Left ventricle myocardium inferior (tissue), 1 donor: ENCODE results near the gene FBXO7. TPM values are rescaled to one million over a fixed set of nuclear protein-coding genes. Genes with fewer than 3 reads are reported as not detected.

ENCODE experiments used
- DNase-seq: peaks from one replicate; pipeline ENCODE4 v3.0.0-alpha.2; 2020
- H3K27ac ChIP-seq: fragments of 200-600 bp; replicated peaks from 2 replicates; pipeline ENCODE4 v1.8.0; 2021
- H3K27me3 ChIP-seq: fragments of 200-600 bp; 2 replicates; pipeline ENCODE4 v1.8.0; 2021; ENCODE audit warnings: low read depth
- H3K36me3 ChIP-seq: fragments of 200-600 bp; 2 replicates; pipeline ENCODE4 v1.8.0; 2021
- H3K4me1 ChIP-seq: fragments of 200-600 bp; 2 replicates; pipeline ENCODE4 v1.8.0; 2021
- H3K4me3 ChIP-seq: fragments of 200-600 bp; 2 replicates; pipeline ENCODE4 v1.8.0; 2021; ENCODE audit warnings: mild to moderate bottlenecking, moderate library complexity
- H3K9me3 ChIP-seq: fragments of 200-600 bp; replicated peaks from 2 replicates; pipeline ENCODE4 v1.8.0; 2021
- intact Hi-C: fragments of 100-400 bp; cut with micrococcal nuclease; formaldehyde crosslinking; loops from one replicate; pipeline ENCODE4 v1.11.0; 2022
- total RNA-seq: library from RNA; stranded (reverse); fragmentation: NEBNext Ultra II Directional; extraction: Animal tissue kit (Norgen Biotek cat#: 25700); gene quantifications from one replicate; pipeline ENCODE4 v1.2.1, GENCODE V29; 2021
- TF ChIP-seq, protein P1 (sequence below): fragments of 200-600 bp; IDR thresholded peaks from 2 replicates; pipeline ENCODE4 v1.8.0; 2021; ENCODE audit warnings: antibody characterized with exemption, mild to moderate bottlenecking, borderline replicate concordance
- donor health status: DM: no; HTN: yes; CAD: no; lungs with severe emphysema.

Gene FBXO7
- total RNA-seq, 1 donor from 2014 or later = 33.5 TPM

DNA sequence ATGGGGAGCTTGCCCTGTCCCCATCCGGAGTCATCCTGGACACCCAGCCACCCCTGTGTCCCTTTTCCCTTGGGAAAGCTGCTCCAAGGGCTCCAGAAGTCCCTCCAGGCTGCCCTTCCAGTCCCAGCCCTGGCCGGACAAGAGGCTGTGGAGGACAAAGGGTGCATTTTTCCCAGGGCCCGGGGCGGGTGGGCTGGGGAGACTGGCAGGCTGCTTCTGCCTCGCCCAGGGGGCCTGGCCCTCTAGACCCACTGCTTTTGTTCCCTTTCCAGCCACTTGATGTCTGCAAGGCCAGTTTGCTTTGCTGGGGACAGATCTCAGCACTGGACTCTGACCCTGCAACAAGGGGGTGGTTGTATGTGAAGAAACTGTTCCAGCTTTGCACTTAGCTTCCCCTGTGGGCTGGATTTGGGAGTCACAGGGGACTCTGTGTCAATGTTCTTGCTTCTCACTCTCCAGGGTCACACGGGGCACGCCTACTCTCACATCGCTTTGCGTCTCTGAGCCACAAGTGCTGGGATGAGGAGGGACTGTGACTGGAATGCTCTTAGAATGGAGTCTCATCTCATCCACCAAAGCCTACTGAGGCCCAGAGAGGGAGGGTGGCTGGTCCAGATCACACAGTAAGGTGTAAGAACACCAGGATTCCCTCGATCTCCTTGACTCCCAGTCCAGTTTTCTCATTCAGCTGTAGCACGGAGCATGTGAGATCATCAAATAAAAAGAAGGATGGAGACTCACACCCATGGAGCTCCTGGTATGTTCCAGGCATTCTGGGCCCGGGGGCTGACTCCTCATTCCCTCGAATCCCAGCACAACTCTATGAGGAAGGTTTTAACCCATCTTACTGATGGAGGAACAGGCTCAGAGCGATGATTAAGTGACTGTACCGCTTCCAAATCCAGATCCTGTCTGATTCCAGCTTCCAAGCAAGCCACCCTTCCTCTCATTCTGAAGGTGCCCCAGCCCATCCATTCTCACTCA lies 59.9 kb downstream of the FBXO7 start:
- intact Hi-C loops = loop anchor here (5.0 kb wide), 1 partner anchor 83 kb away; no protein-coding TSS in a partner anchor
- Histone ChIP-seq H3K27ac (peak overlapping the region; percentile 93), H3K4me3 (no peak overlapping the region), H3K4me1 (peaks cover 74% of the 10 kb centered on the region), H3K9me3 (no peaks in the 10 kb centered on the region), H3K27me3 (peaks cover 9% of the 10 kb centered on the region), H3K36me3 (no peaks in the 10 kb centered on the region)
- peak; percentile 65 for DNase-seq
- TF ChIP-seq, protein P1, sequence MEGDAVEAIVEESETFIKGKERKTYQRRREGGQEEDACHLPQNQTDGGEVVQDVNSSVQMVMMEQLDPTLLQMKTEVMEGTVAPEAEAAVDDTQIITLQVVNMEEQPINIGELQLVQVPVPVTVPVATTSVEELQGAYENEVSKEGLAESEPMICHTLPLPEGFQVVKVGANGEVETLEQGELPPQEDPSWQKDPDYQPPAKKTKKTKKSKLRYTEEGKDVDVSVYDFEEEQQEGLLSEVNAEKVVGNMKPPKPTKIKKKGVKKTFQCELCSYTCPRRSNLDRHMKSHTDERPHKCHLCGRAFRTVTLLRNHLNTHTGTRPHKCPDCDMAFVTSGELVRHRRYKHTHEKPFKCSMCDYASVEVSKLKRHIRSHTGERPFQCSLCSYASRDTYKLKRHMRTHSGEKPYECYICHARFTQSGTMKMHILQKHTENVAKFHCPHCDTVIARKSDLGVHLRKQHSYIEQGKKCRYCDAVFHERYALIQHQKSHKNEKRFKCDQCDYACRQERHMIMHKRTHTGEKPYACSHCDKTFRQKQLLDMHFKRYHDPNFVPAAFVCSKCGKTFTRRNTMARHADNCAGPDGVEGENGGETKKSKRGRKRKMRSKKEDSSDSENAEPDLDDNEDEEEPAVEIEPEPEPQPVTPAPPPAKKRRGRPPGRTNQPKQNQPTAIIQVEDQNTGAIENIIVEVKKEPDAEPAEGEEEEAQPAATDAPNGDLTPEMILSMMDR = peak; percentile 12

GRCh38 chr22:32535531-32536190 lies 61.0 kb downstream of the FBXO7 start:
- H3K4me1 ChIP-seq = peaks cover 74% of the 10 kb centered on the region

GRCh38 chr22:32536352-32536751 lies 61.7 kb downstream of the FBXO7 start:
- TF ChIP-seq, protein P1 = no peak
- intact Hi-C loops = no loop called here
- no peaks in the 10 kb centered on the region for H3K36me3 ChIP-seq

More at GRCh38 chr22:32535531-32536190, 61.0 kb downstream of the FBXO7 start:
- Histone ChIP-seq H3K27ac (peak overlapping the region; percentile 93), H3K27me3 (peaks cover 11% of the 10 kb centered on the region), H3K36me3 (no peaks in the 10 kb centered on the region), H3K4me3 (no peak overlapping the region), H3K9me3 (no peaks in the 10 kb centered on the region)
- intact Hi-C loops = no loop called here
- TF ChIP-seq, protein P1 = no peak
- no peak for DNase-seq

DNA sequence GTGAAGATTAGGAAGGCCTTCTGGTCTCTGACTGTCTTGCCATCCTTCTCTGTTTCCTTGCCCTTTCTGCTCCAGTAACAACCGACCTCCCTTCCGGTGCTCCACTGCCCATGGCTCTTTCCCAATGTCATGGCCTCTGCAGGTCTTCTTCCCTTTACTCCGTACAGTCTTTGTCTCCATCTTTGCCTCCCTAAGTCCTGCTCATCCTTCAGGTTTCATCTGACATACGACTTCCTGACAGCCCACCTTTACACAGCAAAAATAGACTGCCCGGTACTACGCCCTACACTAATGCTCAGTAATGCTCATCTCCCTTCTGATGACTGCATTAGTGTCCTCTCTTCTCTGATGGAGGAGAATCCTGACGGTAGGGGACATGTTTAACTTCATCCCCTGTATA lies 63.9 kb downstream of the FBXO7 start:
- no peaks in the 10 kb centered on the region for H3K36me3 ChIP-seq
- peaks cover 74% of the 10 kb centered on the region for H3K4me1 ChIP-seq
- no peak for DNase-seq
- H3K4me3 ChIP-seq = no peak overlapping the region
- intact Hi-C loops = no loop called here
- H3K9me3 ChIP-seq = no peaks in the 10 kb centered on the region
- H3K27ac ChIP-seq = peak overlapping the region; percentile 86
- peaks cover 11% of the 10 kb centered on the region for H3K27me3 ChIP-seq
- TF ChIP-seq, protein P1 = no peak

More at GRCh38 chr22:32536352-32536751, 61.7 kb downstream of the FBXO7 start:
- no peak for DNase-seq
- Histone ChIP-seq H3K4me1 (peaks cover 74% of the 10 kb centered on the region), H3K9me3 (no peaks in the 10 kb centered on the region), H3K4me3 (no peak overlapping the region), H3K27me3 (peaks cover 11% of the 10 kb centered on the region), H3K27ac (no peak overlapping the region)

DNA sequence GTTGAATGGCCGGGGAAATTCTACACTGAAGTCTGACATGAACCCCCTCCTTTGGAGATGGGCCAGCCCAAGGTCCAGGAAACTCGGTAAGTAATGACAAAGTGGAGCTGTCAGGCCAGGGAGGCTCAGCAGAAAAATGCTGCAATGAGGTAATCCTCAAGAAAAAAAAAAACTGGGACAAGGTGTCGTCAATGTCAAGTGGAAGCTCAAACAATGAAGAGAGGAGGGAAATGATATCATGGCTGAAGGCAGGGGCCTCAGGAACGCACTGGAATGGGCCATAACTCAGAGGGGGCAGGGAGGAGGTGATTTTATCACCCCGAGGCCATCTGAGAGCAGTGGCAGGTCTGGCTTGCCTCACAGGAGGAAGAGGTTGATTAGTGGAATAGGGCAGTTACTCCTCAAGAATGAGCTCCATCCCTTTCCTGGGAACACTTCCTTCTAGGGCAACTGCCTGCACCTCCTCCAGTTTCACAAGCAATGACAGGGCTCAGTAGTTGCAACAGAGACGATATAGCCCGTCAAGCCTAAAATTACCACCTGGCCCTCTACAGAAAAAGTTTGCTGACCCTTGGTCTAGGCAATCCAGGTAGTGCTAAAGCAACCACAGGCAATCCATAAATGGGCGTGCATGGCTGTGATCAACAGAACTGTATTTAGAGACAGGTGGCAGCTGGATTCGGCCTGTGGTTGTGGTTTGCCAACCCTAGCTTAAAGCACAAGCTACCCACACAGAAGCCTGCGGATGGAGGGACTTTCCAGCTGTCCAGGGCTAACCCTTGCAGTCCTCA lies 65.2 kb downstream of the FBXO7 start:
- H3K9me3 ChIP-seq = no peaks in the 10 kb centered on the region
- no peak overlapping the region for H3K4me3 ChIP-seq
- H3K36me3 ChIP-seq = no peaks in the 10 kb centered on the region
- intact Hi-C loops = no loop called here
- peak overlapping the region; percentile 86 for H3K27ac ChIP-seq
- peaks cover 61% of the 10 kb centered on the region for H3K4me1 ChIP-seq
- TF ChIP-seq, protein P1 = no peak
- DNase-seq = no peak
- peaks cover 11% of the 10 kb centered on the region for H3K27me3 ChIP-seq
